T-helper 1 cell (primary cell): Measurements from ENCODE around the gene AGBL1.

Source experiments
- DNase-seq, 5 donors: peaks; one replicate each; pipeline ENCODE4 v3.0.0-alpha.2; 2012 to 2020
- total RNA-seq, 4 donors: gene quantifications; one replicate each; lab custom pipeline; 2026; lab: John Stamatoyannopoulos, UW

AGBL1 gene
- total RNA-seq, result 0 reads per million in 4 donors

- DNase-seq, result no peak
Measured at GRCh38 chr15:86079508-86080266, at the start of gene AGBL1. TSS of gene AGBL1 (plus strand) at chr15:86079871.

- DNase-seq, result no peak
Measured at GRCh38 chr15:86034904-86035303, 44.8 kb upstream of the AGBL1 start.

- DNase-seq, result no peak
Measured at GRCh38 chr15:86036243-86036642, 43.4 kb upstream of the AGBL1 start.

- no peak for DNase-seq
Measured at GRCh38 chr15:86038491-86038890, 41.2 kb upstream of the AGBL1 start.

- DNase-seq, result no peak
Measured at GRCh38 chr15:86040356-86041033, 39.2 kb upstream of the AGBL1 start.

- no peak for DNase-seq
Measured at GRCh38 chr15:86041399-86041798, 38.3 kb upstream of the AGBL1 start.

GRCh38 chr15:86042226-86042625, 37.4 kb upstream of the AGBL1 start:
- DNase-seq, result no peak

GRCh38 chr15:86044981-86045380, 34.7 kb upstream of the AGBL1 start:
- no peak for DNase-seq

- no peak for DNase-seq
Measured at GRCh38 chr15:86054338-86054737, 25.3 kb upstream of the AGBL1 start.

GRCh38 chr15:86055688-86056087, 24.0 kb upstream of the AGBL1 start:
- no peak for DNase-seq

GRCh38 chr15:86059851-86060250, 19.8 kb upstream of the AGBL1 start:
- no peak for DNase-seq

GRCh38 chr15:86060674-86061073, 19.0 kb upstream of the AGBL1 start:
- no peak for DNase-seq

GRCh38 chr15:86061581-86061980, 18.1 kb upstream of the AGBL1 start:
- no peak for DNase-seq

- no peak for DNase-seq
Measured at GRCh38 chr15:86062646-86063243, 16.9 kb upstream of the AGBL1 start.

GRCh38 chr15:86063356-86064095, 16.1 kb upstream of the AGBL1 start:
- DNase-seq, result no peak

- no peak for DNase-seq
Measured at GRCh38 chr15:86064326-86064725, 15.3 kb upstream of the AGBL1 start.

- DNase-seq, result no peak
Measured at GRCh38 chr15:86066174-86066834, 13.4 kb upstream of the AGBL1 start.

GRCh38 chr15:86073281-86073680, 6.4 kb upstream of the AGBL1 start:
- no peak for DNase-seq

GRCh38 chr15:86076468-86076867, 3.2 kb upstream of the AGBL1 start:
- DNase-seq, result no peak

- DNase-seq, result no peak
Measured at GRCh38 chr15:86077070-86077469, 2.6 kb upstream of the AGBL1 start.

GRCh38 chr15:86080302-86080701, 631 bp downstream of the AGBL1 start:
- DNase-seq, result no peak

GRCh38 chr15:86082619-86083380, 3.1 kb downstream of the AGBL1 start:
- DNase-seq, result no peak
